ENCODE results near the gene HMCN1. TPM values are rescaled to one million over a fixed set of nuclear protein-coding genes. Genes with fewer than 3 reads are reported as not detected.
A peak's percentile ranks its signal among the peaks of the same experiment; 100 is the strongest.
"Not testable (repeated sequence)": the region's sequence is repeated elsewhere in the genome, so short reads cannot be mapped to it uniquely, and the experiment has no call there.

Gene HMCN1
- total RNA-seq, 8 experiments from 2014 or later, result 0.43 to 56.8 (median 6.8) TPM

DNA sequence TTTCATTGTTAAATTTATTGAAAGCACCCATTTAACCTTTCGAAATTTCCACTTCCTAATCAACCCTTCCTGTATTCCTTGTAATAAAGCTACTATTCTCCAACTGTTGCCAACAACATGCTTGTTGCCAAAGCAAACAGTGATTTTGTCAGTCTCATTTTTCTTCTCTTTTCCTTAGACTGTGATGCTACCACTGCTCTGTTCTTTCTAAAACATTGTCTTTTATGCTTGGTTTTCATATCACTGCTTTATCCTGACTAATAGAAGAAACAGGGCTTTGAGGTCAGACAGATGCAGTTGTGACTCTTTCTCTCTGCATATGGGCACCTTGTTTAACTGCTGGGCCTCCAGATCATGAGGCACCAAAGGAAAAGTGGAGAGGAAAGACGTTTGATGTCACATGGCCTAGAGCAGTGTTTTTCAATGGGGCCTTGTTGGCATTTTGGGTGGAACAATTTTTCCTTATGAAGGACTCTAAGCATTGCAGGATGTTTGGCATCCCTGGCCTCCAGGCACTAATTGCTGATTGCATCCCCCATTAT is 56.1 kb downstream of the HMCN1 start:
- peak in 3 of 8 experiments; percentile 69 to 79 (median 73) for ATAC-seq (replicated peaks in 6 of 8)

DNA sequence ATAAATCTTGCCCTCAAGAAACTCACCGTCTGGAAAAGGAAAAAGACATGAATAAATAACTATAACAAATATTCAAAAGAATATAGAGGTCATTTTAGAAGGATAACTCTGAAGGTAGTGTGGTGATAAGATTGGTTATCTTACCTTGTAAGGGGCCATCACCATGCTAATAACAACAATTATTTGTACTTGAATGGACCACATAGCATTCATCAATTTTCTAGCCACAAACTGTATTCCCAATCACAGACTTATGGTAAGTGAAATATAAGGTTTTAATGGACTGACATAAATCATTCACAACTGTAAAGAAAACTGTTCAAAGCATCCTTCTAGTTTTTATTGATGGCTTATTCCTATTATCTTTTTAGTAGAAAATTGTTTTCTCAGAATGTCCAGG is 57.8 kb downstream of the HMCN1 start:
- 38 to 100% (median 72%) methylated on average over 1 of the region's 1 CpG for WGBS, 10 experiments
- Histone ChIP-seq H3K27ac (no peak overlapping the region), H3K4me3 (no peak overlapping the region), H3K4me1 (replicated peaks in 1 of 2) (peaks cover 0 to 6% of the 10 kb centered on the region in 2 donors)
- in situ Hi-C loops (cut with MboI; ENCODE audit: low pct_unique_long_range_greater_than_20kb in 2 of 9, low sequenced_read_pairs in 9 of 9, unreplicated experiment in 9 of 9), result no loop called here
- peak in 2 of 8 experiments; percentile 58 to 78 for ATAC-seq (replicated peaks in 6 of 8)

More for the DNA sequence above, 56.1 kb downstream of the HMCN1 start:
- Histone ChIP-seq H3K4me1 (replicated peaks in 1 of 2) (peaks cover 0 to 6% of the 10 kb centered on the region in 2 donors), H3K27ac (no peak overlapping the region), H3K4me3 (no peak overlapping the region)
- 20 to 90% (median 70%) methylated on average over 1 to 2 of the region's 2 CpGs for WGBS, 10 experiments
- in situ Hi-C loops (cut with MboI; ENCODE audit: low pct_unique_long_range_greater_than_20kb in 2 of 9, low sequenced_read_pairs in 9 of 9, unreplicated experiment in 9 of 9), result no loop called here

DNA sequence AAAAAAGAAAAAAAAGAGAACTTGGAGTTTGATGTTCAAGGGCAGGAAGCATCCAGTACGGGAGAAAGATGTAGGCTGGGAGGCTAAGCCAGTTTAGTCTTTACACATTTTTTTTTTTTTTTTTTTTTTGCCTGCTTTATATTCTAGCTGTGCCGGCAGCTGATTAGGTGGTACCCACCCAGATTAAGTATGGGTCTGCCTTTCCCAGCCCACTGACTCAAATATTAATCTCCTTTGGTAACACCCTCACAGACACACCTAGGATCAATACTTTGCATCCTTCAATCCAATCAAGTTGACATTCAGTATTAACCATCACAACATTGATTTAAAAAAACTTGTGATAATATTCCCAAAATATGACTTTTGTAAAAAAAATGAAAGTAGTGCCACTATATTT is 60.3 kb downstream of the HMCN1 start:
- ATAC-seq (replicated peaks in 6 of 8); in situ Hi-C loops (cut with MboI; ENCODE audit: low pct_unique_long_range_greater_than_20kb in 2 of 9, low sequenced_read_pairs in 9 of 9, unreplicated experiment in 9 of 9); H3K27ac ChIP-seq; H3K4me1 ChIP-seq (replicated peaks in 1 of 2); H3K4me3 ChIP-seq: not testable (repeated sequence)
- 11 to 100% (median 68%) methylated on average over 1 to 2 of the region's 2 CpGs for WGBS, 10 experiments

DNA sequence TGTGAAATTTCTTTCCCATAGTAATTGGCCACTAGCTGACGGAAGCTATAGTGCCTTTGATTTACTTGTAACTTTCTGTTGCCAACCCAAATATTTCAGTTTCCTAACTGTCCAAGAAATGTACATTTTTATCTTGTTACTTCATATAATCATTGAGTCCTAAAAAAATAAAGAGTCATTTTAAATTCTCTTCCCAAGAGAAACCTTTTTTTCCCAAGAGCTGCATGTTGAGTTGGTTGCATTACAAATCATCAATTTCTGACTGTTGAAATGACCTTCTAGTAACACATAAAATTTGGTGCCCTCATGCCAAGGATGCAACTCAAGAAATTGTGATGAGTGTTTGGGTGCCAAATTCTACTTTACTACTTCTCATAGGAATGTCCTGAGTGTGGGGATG is 61.0 kb downstream of the HMCN1 start:
- Histone ChIP-seq H3K27ac (no peak overlapping the region), H3K4me1 (replicated peaks in 1 of 2) (peaks cover 0 to 6% of the 10 kb centered on the region in 2 donors), H3K4me3 (no peak overlapping the region)
- no peak for ATAC-seq (replicated peaks in 6 of 8)
- whole genome bisulfite sequencing, 10 experiments, result 60 to 100% (median 100%) methylated on average over 1 of the region's 1 CpG
- in situ Hi-C loops (cut with MboI; ENCODE audit: low pct_unique_long_range_greater_than_20kb in 2 of 9, low sequenced_read_pairs in 9 of 9, unreplicated experiment in 9 of 9), result no loop called here

DNA sequence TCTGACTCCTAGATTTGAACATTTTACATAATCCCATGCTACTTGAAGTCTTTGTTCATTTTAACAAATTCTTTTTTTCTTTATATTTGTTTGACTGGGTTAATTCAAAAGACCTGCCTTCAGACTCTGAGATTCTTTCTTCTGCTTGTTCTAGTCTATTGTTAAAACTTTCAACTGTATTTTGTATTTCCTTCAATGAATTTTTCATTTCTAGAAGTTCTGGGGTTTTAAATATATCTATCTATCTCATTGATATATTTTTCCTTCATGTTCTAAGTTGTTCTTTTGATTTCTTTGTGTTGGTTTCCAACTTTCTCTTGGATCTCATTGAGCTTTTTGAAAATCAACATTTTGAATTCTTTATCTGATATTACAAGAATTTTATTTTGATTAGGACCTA is 64.3 kb downstream of the HMCN1 start:
- Histone ChIP-seq H3K4me3 (no peak overlapping the region), H3K27ac (no peak overlapping the region), H3K4me1 (replicated peaks in 1 of 2) (no peaks in the 10 kb centered on the region)
- in situ Hi-C loops (cut with MboI; ENCODE audit: low pct_unique_long_range_greater_than_20kb in 2 of 9, low sequenced_read_pairs in 9 of 9, unreplicated experiment in 9 of 9), result no loop called here
- ATAC-seq (replicated peaks in 6 of 8), result no peak

DNA sequence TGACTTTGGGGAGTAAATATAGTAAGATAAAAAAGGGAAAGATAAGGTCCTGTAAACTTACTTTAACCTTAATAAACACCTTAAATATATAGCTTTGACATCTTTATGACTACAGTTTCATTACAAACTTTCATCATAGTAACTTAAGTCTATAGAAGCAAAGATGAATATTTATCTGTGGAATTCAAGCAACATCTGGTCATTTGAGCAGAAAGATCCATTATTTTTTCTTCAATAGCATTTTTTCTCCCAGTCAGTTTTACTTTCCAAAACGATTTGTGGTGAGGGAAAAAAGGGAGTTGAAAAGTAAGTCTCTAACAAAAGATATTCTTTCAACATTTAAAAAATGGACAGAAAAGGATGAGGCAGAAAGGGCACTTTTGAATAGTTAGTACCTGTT is 69.0 kb downstream of the HMCN1 start:
- ATAC-seq (replicated peaks in 6 of 8), result no peak
- in situ Hi-C loops (cut with MboI; ENCODE audit: low pct_unique_long_range_greater_than_20kb in 2 of 9, low sequenced_read_pairs in 9 of 9, unreplicated experiment in 9 of 9), result loop anchor here in 1 of 9 experiments (25.0 kb wide), 1 partner anchor 409 kb away; no protein-coding TSS in a partner anchor

DNA sequence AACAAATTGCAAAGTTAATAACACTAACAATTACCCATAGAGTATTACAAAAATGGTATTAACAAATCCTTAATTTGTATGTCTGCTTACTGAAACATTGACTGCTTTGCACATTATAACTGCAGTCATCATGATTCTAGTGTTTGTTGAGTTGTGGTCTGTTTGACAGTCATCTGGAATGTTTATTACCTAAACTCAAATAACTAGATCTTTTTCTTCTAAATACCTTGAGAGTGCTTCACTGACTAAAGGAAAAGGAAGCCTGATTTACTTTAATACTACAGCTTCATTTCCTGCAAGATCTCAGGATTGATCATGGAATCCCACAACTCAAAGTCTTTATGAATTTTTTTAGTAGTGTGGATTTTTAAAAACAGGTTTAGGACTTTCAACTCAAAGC is 70.0 kb downstream of the HMCN1 start:
- in situ Hi-C loops (cut with MboI; ENCODE audit: low pct_unique_long_range_greater_than_20kb in 2 of 9, low sequenced_read_pairs in 9 of 9, unreplicated experiment in 9 of 9), result loop anchor here in 1 of 9 experiments (25.0 kb wide), 1 partner anchor 408 kb away; no protein-coding TSS in a partner anchor
- ATAC-seq (replicated peaks in 6 of 8), result no peak
- Histone ChIP-seq H3K4me1 (replicated peaks in 1 of 2) (no peaks in the 10 kb centered on the region), H3K4me3 (no peak overlapping the region), H3K27ac (no peak overlapping the region)

More for the DNA sequence above, 69.0 kb downstream of the HMCN1 start:
- Histone ChIP-seq H3K27ac (no peak overlapping the region), H3K4me3 (no peak overlapping the region), H3K4me1 (replicated peaks in 1 of 2) (no peaks in the 10 kb centered on the region)
- WGBS, 10 experiments, result 0 to 78% (median 30%) methylated on average over 1 of the region's 1 CpG

DNA sequence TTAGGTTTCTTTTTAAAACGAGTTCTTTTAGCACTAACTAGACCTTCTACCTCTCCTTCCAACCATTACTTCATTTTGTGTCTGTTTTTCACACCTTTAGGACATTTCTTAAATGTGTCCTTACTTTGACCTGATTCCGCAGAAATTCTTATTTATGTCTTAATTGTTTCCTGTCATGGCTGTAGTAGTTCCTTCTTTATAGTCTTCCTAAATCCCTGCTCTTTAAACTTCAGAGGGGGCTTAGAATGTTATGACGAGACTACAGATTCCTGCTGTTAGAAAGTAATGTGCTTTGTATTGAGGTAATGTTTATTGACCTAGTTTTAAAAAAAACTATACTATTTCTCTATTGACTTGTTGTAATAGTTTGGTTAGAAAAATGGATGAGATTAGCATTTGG is 70.4 kb downstream of the HMCN1 start:
- no peak overlapping the region for H3K4me3 ChIP-seq
- no peak for ATAC-seq (replicated peaks in 6 of 8)
- 63 to 83% (median 78%) methylated on average over 2 to 3 of the region's 3 CpGs for WGBS, 10 experiments
- H3K27ac ChIP-seq, result no peak overlapping the region
- H3K4me1 ChIP-seq (replicated peaks in 1 of 2), result no peaks in the 10 kb centered on the region
- in situ Hi-C loops (cut with MboI; ENCODE audit: low pct_unique_long_range_greater_than_20kb in 2 of 9, low sequenced_read_pairs in 9 of 9, unreplicated experiment in 9 of 9), result loop anchor here in 1 of 9 experiments (25.0 kb wide), 1 partner anchor 408 kb away; no protein-coding TSS in a partner anchor

DNA sequence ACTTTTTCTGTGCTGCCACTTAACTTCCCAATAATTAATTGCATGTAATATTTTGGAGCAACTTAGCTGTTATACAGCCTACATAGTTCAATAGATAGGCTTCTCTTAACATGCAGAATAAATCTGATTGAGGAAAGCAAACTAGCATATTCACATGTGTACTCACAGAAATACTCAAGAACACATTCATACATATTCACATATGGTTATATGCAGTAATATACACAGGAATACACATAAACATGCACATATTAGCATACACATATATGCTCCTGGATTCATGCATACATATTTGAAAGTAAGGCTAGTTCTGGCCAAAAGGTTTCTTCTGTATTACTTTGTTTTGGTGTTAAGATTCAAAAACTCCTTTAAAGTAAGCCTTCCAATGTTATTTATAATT is 73.1 kb downstream of the HMCN1 start:
- H3K4me3 ChIP-seq, result no peak overlapping the region
- H3K4me1 ChIP-seq (replicated peaks in 1 of 2), result no peaks in the 10 kb centered on the region
- in situ Hi-C loops (cut with MboI; ENCODE audit: low pct_unique_long_range_greater_than_20kb in 2 of 9, low sequenced_read_pairs in 9 of 9, unreplicated experiment in 9 of 9), result loop anchor here in 1 of 9 experiments (25.0 kb wide), 1 partner anchor 405 kb away; no protein-coding TSS in a partner anchor
- H3K27ac ChIP-seq, result no peak overlapping the region
- ATAC-seq (replicated peaks in 6 of 8), result peak in 3 of 8 experiments; percentile 74 to 99 (median 77)

DNA sequence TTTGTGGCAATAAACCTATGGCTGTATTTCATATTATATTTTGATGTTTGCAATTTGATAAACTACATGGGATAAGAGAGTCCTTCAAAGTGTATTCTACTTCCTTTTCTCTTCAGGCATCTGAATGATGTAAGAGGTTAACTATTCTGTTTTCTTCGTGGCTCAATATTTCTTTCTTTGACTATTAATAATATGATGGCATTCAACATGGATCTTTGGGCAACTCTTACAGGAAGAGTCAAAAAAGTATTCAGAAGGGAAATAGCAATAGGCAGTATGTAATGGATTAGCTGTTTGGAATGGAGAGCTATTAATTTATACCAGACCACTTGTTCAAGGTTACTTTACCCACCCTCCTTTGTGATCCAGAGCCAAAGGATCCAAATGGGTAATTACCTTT is 74.4 kb downstream of the HMCN1 start:
- Histone ChIP-seq H3K27ac (no peak overlapping the region), H3K4me3 (no peak overlapping the region), H3K4me1 (replicated peaks in 1 of 2) (no peaks in the 10 kb centered on the region)
- in situ Hi-C loops (cut with MboI; ENCODE audit: low pct_unique_long_range_greater_than_20kb in 2 of 9, low sequenced_read_pairs in 9 of 9, unreplicated experiment in 9 of 9), result loop anchor here in 1 of 9 experiments (25.0 kb wide), 1 partner anchor 404 kb away; no protein-coding TSS in a partner anchor
- ATAC-seq (replicated peaks in 6 of 8), result no peak
- 40 to 100% (median 83%) methylated on average over 1 of the region's 1 CpG; no CpG with 5 or more reads in 1 of the 10 experiments for WGBS, 10 experiments

DNA sequence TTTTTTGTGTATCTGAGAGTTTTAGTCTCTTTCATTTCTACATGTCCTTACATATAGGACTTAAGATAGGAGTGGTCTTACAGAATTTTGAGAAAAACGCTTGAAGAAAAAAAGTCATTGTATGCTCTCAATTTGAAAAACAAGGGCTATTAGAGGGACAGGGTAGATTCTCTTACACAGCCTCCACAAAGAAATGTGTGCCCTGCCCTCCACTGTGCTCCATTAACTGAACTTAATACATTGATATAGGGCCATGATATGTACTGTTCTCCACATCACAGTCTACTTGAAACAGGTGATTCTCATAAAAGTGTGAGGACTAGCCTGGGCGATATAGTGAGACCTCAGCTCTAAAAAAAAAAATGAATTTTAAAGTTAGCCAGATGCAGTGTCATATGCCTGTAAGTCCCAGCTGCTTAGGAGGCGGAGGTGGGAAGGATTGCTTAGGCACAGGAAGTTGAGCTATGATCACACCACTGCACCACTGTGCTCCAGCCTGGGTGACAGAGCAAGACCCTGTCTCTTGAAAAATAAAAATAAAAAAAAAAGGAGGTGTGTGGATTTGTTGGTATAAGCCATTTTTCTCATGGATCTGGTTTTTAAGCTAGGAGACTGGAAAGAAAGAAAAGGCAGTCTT is 77.0 kb downstream of the HMCN1 start:
- in situ Hi-C loops (cut with MboI; ENCODE audit: low pct_unique_long_range_greater_than_20kb in 2 of 9, low sequenced_read_pairs in 9 of 9, unreplicated experiment in 9 of 9), result loop anchor here in 1 of 9 experiments (25.0 kb wide), 1 partner anchor 401 kb away; no protein-coding TSS in a partner anchor
- Histone ChIP-seq H3K27ac (no peak overlapping the region), H3K4me1 (replicated peaks in 1 of 2) (no peaks in the 10 kb centered on the region), H3K4me3 (no peak overlapping the region)
- WGBS, 10 experiments, result 4 to 93% (median 48%) methylated on average over 2 to 3 of the region's 3 CpGs
- peak in 3 of 8 experiments; percentile 26 to 79 (median 66) for ATAC-seq (replicated peaks in 6 of 8)

DNA sequence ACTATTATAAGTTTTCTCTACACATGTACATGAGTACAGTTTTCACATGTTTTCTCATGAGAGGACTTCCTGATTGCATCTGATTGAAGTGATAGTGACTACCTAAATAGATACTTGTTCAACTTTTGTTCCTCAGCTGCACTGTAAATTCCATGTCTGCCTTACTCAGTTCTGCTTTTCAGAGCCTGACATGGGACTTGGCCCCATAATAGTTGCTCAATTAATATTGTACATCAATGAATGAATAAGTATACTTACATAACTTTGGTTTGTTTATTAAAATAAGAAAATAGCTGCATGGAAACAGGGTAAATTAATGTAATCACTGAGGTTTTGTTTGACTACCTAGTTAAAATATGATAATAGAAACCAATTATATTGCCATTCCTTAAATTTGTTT is 78.7 kb downstream of the HMCN1 start:
- no peak for ATAC-seq (replicated peaks in 6 of 8)
- no peak overlapping the region for H3K27ac ChIP-seq
- H3K4me1 ChIP-seq (replicated peaks in 1 of 2), result no peaks in the 10 kb centered on the region
- in situ Hi-C loops (cut with MboI; ENCODE audit: low pct_unique_long_range_greater_than_20kb in 2 of 9, low sequenced_read_pairs in 9 of 9, unreplicated experiment in 9 of 9), result loop anchor here in 1 of 9 experiments (25.0 kb wide), 1 partner anchor 399 kb away; no protein-coding TSS in a partner anchor
- no peak overlapping the region for H3K4me3 ChIP-seq

DNA sequence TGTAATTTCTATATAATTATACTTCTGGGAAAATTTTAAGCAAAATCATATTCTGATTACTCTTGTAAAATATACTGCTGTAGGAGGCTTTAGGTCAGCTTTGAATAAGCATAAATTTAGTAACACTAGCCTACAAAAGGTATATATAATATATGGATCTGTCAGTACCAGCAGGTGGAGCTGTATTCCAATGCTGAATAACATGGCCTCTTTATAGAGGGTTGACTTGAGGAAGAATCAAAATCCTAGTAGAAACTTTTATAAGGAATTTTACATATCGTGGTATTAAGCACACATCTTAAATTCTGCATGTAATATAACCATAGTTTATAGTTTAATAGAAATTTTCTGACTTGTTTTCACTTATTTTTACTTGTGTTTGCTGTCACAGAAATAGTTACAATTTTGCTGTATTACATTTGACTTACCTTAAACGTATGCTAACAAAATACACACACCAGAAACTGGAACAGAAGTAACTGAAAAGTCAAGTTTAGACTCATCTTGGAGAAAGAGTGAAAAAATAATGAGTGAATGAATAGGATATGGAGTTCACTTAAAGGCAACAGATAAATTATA is 79.3 kb downstream of the HMCN1 start:
- no peak overlapping the region for H3K4me3 ChIP-seq
- no peaks in the 10 kb centered on the region for H3K4me1 ChIP-seq (replicated peaks in 1 of 2)
- no peak overlapping the region for H3K27ac ChIP-seq
- WGBS, 10 experiments, result 0 to 100% (median 62%) methylated on average over 1 to 2 of the region's 2 CpGs
- ATAC-seq (replicated peaks in 6 of 8), result peak in 4 of 8 experiments; percentile 50 to 70 (median 58)
- in situ Hi-C loops (cut with MboI; ENCODE audit: low pct_unique_long_range_greater_than_20kb in 2 of 9, low sequenced_read_pairs in 9 of 9, unreplicated experiment in 9 of 9), result loop anchor here in 1 of 9 experiments (25.0 kb wide), 1 partner anchor 399 kb away; no protein-coding TSS in a partner anchor

All from motor neuron (in vitro differentiated cells).